Uterus (tissue), 2 donors: ENCODE measurements around the gene DNASE1L3.

Experiments used
- POLR2A ChIP-seq, 2 donors: fragments of 450-650 bp; IDR thresholded peaks; one replicate each; pipeline ENCODE4 v1.6.1; 2016; ENCODE audit warnings: antibody characterized with exemption in 2 of 2, mild to moderate bottlenecking in 1 of 2, moderate library complexity in 1 of 2
- TF ChIP-seq, protein P1 (sequence below), 4 experiments: fragments of 200-600 bp in 2 of 4; fragments of 450-650 bp in 2 of 4; sonication (generic) in 2 of 4; IDR thresholded peaks; one replicate each; pipeline ENCODE4 v1.5.1; 2016 to 2019; ENCODE audit warnings: antibody characterized with exemption in 4 of 4, mild to moderate bottlenecking in 2 of 4, moderate library complexity in 1 of 4

DNA sequence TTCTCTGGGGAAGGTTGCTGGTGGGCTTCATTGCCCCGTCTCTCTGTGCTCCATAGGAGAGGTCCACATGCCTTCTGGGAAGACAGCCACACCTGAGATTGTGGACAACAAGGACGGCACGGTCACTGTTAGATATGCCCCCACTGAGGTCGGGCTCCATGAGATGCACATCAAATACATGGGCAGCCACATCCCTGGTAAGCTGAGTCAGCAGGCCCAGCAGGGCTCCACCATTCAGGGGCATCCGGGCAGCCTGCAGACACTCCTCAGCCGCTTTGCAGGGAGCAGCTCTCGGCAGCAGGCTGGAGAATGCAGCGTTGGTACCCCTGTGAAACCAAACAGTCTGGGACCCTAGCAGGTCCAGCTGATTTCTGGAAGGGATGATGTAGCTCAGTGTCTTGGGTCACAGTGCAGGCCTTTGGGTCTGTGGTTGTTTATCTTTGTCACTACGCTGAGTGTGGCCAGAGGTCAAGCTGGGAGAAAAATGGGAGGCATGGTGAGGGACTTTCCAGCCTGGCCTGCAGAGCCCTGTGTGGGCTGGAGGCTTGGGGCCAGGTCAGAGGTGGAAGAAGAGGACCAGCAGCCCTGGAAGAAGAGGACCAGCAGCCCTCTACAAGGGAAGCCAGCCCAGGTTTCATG lies 67.2 kb downstream of the DNASE1L3 start:
- no peak for TF ChIP-seq POLR2A (IDR thresholded peaks at IDR 0.05)
- TF ChIP-seq, protein P1, sequence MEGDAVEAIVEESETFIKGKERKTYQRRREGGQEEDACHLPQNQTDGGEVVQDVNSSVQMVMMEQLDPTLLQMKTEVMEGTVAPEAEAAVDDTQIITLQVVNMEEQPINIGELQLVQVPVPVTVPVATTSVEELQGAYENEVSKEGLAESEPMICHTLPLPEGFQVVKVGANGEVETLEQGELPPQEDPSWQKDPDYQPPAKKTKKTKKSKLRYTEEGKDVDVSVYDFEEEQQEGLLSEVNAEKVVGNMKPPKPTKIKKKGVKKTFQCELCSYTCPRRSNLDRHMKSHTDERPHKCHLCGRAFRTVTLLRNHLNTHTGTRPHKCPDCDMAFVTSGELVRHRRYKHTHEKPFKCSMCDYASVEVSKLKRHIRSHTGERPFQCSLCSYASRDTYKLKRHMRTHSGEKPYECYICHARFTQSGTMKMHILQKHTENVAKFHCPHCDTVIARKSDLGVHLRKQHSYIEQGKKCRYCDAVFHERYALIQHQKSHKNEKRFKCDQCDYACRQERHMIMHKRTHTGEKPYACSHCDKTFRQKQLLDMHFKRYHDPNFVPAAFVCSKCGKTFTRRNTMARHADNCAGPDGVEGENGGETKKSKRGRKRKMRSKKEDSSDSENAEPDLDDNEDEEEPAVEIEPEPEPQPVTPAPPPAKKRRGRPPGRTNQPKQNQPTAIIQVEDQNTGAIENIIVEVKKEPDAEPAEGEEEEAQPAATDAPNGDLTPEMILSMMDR (IDR thresholded peaks at IDR 0.05): no peak
